ENCODE data around the gene ARL8A.
"Not testable (repeated sequence)": the region's sequence is repeated elsewhere in the genome, so short reads cannot be mapped to it uniquely, and the experiment has no call there.

ARL8A gene

DNA sequence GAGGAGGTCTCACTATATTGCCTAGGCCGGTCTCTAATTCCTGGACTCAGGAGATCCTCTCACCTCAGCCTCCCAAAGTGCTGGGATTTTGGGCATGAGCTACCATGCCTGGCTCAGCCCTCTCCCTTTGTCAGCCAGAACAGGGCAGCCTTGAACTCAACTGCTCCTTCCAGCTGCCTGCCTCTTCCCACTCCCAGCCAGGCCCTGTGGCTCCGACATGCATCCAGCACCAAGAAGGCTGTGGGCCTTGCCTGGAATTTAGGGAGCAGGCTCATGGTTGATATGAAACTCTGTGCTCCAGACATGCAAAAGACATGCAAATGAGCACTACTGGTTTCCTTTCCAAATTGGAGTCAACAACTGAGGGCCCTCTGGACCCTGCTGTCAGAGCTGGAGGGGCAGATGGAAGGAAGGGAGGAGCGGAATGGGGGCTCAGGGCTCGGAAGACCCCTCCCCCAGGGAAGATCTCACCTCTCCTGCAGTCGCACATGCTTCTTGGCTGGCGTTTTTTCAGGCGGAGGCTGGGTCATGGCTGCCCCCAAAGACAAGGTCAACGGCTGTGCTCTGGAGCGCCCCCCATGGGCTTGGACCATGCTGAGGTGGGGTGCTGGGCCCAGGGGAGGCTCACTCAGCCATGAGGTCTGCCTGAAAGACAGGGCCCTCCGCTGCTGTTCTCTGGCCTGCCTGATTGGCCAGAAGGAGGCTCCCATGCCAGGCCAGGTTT, 14.4 kb upstream of the ARL8A start:
- peak; percentile 54 for DNase-seq (ENCODE audit: low spot score)

DNA sequence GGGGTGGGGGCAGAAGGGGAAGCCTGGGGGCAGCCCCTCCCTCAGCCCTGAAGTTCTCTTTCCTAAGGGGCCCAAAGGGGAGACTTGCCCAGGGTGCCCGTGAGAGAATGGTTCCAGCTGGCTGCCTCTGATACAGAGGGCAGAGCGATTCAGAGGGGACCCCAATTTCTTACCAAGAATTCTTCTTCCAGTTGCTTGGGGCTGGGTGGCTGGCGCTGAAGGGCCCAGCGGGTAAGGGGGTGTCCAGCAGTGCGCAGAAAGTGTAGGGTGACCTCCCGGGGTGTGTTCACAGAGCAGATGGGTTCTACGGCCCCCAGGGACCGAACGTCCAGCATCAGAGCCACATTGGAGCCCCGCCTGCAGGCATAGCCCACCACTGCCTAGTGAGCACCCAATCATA, 13.4 kb upstream of the ARL8A start:
- DNase-seq (ENCODE audit: low spot score) = no peak

DNA sequence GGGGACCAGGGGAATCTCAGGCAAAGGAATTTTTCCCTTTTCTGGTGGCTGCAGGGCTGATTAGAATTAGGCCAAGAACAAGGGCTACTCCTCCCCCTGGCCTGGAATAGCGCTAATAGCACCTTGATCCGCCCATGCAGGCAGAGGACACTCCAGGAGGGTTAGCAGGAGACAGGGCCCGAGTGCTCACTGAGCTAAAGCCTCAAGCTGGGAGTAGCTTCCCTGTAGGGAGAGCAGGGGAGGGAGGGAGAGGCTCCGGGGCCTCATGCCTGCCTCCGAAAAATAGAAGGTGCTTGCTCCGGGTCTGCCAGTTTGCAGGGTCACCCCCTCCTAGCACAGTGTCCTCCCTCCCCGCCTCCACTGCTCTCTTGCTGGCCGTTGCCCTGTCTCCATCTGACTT, 12.1 kb upstream of the ARL8A start:
- DNase-seq (ENCODE audit: low spot score) = no peak

DNA sequence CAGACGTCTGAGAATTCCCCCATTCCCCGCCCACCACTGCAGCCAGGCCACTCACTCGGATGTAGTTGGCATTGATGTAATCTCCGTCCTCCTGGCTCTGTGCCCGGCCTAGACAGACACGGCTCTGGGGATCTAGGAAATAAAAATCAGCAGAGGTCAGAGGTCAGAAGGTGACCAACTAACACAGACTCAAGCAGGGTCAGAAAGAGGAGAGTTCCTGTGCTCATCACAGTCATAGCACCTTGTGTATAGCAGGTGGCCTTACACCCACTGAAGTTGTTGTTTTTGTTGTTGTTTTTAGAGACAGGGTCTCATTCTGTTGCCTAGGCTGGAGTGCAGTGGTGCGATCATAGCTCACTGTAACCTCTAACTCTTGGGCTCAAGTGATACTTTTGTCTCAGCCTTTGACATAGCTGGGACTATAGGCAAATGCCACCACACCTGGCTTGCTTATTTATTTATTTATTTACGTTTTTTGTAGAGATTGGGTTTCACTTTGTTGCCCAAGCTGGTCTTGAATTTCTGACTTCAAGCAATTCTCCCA, 11.0 kb upstream of the ARL8A start:
- DNase-seq (ENCODE audit: low spot score) = peak; percentile 64

DNA sequence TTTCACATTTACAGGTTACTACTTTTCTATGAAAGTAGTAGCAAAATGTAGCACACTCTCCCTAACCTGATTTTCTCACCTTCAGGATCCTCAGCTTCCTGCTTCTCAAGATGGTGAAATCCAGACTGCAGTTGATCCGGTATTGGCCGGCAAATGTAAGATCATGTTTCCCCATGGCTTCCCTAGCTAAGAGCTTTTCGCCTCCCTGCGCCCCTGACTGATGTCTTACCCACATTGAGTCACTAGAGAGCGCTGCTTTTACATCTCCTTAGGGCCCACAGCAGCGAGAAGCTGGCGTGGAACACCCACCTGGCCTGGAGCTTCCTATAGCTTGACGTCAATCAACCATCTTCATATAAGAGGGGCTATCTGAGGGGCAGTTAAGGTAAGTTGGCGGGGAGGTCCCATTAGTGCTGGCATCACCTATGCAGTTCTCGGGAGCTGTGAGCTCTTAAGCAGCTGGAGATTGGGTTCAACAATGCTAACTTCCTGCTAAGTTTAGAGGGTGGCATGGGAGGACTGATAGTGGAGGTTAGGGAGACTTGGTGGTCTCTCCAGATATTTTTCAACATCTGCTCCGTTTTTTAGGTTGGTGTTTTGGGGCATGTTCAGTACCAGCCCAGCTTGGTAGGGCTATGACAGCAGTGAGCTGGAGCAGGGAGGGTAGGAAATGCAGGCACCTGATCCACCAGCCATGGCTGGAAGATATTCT, 10.4 kb upstream of the ARL8A start:
- peak; percentile 35 for DNase-seq (ENCODE audit: low spot score)

DNA sequence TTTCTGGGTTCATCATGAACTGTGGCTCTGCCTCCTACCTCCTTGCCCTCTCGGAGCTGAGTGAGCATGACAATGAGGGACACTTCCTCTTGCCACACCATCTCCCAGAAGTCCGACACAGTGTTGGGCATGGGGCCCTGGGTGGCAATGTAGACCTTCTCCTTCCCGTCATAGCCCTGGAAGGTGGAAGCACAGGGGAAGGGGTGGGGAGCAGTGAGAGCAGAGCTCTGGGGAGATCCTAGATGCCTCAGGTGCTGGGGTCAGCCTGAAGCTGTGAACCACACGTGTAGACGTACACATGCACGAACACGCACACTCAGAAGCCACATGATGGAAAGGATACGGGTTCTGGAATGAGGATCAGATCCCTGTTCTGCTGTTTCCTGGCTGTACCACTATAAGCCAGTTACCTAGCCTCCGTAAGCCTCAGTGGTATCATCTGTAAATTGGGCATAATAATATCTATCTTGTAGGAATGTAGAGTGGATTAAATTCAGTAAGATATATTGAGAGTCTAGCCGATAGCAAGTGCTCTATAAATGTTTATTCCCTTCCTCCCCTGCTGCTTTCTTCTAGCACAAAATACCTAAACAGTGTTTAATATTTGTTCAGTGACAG, 9.7 kb upstream of the ARL8A start:
- DNase-seq (ENCODE audit: low spot score) = no peak

DNA sequence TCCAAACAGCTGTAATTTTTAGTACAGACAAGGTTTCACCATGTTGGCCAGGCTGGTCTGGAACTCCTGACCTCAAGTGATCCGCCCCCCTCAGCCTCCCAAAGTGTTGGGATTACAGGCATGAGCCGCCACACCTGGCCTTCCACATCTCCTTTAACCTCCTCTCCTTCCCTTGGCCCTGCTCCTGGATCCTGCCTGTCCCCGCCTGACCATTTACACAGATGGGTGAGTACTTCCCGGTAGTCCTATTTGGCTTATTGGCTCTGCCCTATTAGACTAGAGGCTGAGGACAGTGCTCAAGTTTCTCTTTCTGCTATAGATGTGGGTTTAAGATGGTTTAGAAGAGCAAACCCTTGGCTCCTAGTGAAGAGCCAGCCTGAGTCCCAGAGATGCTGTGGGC, 8.7 kb upstream of the ARL8A start:
- no peak for DNase-seq (ENCODE audit: low spot score)

DNA sequence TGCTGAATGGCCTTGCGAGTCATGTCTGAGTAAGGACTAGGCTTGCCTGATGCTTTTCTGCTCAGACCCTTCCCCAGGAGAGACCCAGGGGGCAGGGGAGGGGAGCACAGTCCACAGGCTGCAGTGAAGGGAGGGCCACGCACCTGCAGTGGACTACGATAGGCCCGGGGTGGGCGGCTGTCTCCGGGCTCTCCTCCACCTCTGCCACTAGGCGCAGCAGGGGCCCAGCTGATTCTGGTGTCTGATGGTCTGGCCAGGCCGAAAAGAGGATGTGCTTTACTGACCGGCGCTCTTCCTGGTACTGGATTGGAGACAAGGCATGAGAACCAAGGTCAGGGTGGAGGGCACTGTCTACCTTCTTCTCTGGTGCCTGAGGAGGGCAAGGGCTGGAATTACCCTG, 7.9 kb upstream of the ARL8A start:
- DNase-seq (ENCODE audit: low spot score) = no peak

DNA sequence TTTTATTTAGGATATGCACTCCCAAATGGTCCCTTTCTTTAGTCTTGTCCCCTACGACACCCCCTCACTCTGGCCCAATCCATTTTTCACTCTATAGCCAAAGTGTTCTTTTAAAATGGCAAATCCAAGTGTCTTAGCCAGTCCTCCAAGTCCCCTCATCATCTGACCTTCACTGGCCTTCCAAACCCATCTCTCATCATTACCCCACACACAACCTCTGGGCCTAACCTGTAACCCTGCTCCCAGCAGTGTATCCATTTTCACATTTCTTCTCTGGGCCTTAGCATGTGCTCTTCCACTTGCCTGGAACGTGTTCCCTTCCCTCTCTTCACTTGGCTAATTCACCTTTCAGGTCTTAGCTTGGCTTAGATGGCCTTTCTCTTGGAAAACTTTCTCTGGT, 6.5 kb upstream of the ARL8A start:
- no peak for DNase-seq (ENCODE audit: low spot score)

DNA sequence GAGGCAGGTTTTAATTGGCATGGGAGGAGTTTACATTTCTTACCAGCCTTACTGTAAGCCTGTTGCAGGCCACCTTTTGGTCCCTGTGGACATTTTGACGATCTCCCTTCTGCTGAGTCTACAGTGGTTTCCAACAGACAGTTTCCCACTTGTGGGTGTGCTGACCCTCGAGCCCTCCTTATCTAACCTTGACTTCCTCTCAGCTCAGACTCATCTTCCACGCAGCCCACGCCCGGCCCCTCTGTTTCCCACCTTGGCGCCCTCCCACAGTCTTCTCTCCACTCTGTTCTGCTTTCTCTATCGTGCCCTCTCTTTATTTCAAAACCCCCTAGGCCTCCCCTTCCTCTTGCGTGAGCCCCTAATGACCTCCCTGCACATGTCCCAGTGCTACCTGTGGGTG, 6.1 kb upstream of the ARL8A start:
- DNase-seq (ENCODE audit: low spot score) = no peak

DNA sequence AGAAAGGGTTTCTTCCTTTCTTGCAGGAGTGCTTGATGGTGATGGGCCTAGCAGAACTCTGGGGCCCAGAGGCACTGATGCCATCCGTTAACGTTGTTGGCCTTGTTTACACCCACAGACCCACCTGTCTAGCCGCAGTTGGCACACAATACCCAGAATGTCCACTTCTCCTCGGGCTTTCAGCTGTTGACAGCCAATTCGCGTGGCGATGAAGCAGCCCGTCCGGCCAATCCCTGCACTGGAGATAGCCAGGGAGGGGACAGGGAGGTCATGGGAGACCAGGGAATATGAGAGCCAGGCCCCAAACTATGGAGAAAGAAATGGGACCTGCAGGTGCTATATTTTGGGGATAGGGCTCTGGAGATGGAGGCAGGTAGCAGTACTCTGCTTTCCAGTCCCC, 5.7 kb upstream of the ARL8A start:
- DNase-seq (ENCODE audit: low spot score) = no peak

DNA sequence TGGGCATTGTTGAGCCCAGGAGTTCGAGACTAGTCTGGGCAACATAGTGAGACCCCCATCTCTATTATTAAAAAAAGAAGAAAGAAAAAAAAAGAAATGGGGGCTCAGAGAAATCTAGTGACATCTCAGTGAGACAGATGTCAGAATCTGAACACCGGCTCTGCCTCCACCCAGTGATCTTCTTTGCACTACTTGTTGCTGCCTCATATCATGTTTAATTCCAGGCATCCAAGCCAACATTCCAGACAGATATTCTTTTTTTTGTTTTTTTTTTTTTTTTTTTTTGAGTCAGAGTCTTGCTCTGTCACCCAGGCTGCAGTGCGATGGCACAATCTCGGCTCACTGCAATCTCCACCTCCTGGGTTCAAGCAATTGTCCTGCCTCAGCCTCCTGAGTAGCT, 5.0 kb upstream of the ARL8A start:
- no peak for DNase-seq (ENCODE audit: low spot score)

DNA sequence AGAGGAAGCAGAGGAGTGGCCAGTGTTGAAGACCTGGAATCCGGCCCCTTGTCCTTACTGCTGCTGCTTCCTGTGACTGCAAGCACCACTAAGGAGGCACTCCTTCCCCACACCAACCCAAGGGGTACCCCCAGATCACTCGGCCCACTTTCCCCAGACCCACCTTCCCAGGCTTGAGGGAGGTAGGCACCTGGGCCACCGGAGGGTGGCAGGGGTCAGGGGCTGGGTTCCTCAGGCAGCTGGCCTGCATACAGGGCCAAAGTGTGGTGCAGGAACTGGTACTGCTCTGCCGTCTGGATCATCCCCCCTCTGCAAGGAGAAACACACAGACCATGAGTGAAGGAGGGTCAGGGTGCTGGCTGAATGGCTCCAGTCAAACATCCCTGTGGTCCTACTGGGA, 3.9 kb upstream of the ARL8A start:
- no peak for DNase-seq (ENCODE audit: low spot score)

DNA sequence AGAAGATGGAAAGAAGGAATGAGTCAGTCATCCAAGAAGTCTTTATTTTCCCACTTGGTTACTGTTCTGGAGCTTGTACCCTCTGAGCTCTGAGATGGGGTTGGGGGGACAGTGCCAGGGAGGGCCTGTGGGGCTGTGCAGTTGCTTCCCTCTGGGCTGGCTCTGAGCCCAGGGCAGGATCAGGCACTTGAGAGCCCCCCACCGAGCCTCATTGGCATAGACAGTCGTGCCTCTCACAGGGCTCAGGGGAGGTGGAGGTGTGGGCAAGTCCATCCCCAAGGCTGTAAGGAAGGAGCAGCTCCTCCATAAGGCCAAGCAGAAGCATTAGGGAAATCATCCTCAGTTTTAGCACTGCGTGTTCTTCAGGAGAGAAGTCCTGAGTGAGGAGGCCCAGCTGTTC, 2.5 kb upstream of the ARL8A start:
- no peak for DNase-seq (ENCODE audit: low spot score)

DNA sequence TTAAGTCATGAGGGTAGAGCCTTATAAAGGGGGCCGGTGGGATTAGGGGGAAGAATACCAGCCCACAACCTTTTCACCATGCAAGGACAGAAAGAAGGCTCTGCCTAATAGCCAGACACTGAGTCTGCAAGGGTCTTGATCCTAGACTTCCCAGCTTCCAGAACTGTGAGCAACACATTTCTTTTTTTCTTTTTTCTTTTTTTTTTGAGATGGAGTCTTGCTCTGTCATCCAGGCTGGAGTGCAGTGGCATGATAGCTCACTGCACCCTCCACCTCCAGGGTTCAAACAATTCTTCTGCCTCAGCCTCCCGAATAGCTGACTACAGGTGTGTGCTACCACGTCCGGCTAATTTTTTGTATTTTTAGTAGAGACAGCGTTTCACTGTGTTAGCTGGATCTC, 1.7 kb upstream of the ARL8A start:
- no peak for DNase-seq (ENCODE audit: low spot score)

DNA sequence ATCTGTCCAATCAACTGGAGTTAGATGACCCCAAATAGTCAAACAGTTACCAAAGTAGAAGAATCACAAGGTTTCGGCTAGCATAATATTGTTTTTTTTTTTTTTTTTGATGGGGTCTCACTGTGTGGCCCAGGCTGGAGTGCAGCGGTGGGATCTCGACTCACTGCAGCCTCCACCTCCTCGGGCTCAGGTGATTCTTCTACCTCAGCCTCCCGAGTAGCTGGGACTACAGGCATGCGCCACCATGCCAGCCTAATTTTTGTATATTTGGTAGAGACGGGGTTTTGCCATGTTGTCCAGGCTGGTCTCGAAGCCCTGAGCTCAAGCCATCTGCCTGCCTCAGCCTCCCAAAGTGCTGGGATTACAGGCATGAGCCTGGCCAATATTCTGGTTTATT, 1.2 kb upstream of the ARL8A start:
- not testable (repeated sequence) for DNase-seq (ENCODE audit: low spot score)

DNA sequence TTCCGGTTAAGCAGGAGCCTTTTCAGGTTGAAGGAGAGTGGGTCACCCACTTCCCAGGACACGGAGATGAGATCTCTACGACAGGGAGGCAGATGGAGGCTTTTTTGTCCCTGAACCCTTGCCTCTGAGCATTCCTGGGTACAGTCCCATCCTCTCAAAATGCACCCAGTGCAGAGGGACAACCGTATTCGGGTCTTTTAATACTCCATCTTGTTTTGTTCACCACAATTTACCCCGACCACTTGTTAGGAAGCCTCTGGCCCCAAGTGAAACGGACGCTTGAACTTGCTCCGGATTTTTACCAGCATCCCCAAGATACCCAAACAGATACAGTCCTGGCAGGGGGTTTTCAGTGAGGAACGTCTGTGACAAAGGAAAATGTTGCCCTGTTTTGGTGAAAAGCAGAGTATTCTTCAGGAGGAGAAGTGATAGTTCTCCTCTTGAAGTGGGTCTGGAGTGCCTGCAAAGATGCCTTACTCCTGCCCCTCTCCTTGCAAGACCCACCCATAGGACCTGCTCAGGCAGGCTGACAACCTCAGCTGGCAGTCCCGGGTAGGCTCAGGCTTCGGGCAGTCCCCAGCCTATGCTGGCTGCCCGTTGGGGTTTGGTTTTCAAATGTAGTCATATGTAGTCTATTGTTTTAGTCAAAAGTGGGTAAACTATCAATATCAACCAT, 669 bp upstream of the ARL8A start:
- no peak for DNase-seq (ENCODE audit: low spot score)

DNA sequence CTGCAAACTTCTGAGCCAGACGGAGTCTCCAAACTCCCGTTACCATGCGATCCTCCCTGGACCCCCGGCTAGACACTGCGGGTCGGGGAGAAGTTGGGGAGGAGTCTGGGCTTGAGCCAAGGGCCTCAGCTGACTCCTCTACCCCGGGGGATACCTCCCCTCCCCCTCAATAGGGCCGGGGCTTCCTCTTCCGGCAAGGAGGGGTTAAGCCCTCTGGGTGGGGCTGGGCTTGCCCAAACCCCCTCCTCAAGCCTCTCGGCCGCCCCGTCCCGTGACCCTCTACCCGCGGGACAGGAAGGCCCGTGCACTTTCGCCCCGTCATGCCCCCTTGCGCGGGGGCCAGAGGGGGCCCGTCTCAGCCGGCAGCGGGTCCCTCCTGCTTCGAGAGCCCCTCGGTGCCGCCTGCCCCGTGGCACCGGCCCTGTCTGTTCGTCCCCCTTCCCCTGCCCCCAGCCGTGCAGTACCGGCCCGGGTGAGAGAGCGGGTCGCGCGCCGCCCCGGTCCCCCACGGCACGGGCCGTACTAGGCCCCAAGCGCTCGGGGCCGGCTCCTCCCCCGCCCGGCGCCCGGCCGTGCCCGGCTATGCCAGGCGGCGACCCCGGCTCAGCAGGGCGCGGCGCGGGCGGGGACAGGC, 652 bp downstream of the ARL8A start:
- no peak for DNase-seq (ENCODE audit: low spot score)

DNA sequence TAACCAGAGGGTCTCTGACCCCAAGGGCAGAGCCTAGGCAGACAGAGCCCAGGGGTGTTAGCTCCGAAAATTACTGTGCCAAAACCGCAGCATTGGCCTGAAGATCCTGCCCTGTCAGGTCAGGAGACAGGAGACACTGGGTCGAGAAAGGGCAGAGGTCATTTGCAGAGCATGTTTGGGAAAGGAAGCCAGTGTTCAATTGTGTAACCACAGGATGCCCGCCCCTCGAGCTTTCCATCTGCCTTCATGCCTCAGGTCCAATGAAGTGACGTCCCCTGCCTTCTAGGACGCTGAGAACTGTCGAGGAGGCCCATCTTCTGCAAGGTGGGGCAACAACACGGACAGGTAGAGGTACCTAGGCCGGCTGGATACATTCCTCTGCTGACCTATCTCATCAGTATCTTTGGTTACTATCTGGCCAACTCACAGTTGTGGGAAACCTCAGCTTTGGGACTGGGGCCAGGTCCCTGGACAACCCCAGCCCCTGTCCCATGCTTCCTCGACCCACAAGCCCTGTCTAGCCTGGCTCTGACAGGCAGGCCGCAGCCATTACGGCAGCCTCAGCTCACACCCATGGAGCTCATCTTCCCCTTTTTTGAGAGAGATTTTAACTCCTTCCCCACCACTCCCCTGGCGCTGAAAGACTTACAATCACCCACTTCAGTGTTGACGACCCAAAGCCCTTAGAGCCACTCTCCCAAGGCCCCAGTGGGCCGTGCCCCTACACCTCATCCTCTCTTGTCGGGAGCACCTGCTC, 1.3 kb downstream of the ARL8A start:
- no peak for DNase-seq (ENCODE audit: low spot score)

DNA sequence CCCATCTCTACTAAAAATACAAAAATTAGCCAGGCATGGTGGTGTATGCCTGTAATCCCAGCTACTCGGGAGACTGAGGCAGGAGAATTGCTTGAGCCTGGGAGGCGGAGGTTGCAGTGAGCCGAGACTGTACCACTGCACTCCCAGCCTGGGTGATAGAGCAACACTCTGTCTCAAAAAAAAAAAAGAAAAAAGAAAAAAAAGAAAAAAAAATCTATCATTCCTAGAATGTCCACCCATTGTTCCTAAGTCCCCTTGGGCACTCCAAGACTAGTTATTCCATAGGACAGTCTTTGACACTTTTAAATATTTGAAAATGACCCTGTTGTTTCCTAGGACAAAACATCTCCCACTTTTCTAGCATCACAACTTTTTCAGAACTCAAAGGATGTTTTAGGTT, 3.1 kb downstream of the ARL8A start:
- DNase-seq (ENCODE audit: low spot score) = not testable (repeated sequence)

DNA sequence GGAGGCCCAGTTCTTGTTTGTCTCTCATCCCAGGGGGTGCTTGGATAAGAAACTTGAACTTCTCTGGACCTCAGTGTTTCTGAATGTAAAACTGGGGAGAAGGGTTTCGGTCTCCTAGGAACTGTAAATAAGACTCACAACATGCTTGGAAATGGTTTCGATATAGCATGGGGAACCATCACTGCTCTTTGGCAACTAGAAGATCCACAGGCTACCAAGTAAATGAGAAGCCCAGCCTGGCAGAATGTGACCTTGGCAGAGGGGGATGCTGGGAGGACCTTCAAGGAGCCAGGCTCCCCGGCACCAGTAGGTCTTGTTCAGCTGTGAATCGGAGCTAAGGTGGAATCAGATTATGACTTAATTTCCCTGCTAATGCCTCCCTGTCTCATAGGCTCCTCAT, 3.7 kb downstream of the ARL8A start:
- DNase-seq (ENCODE audit: low spot score) = no peak

Data from hematopoietic multipotent progenitor cell treated with erythropoietin and hydrocortisone succinate and interleukin-3 and kit ligand, for 17 days (in vitro differentiated cells).